NCI-H146 treated with DMSO at 0.1 percent for 48 hours (cell line): ENCODE data around the gene ISCA2.

Experiments used
- DNase-seq: peaks from one replicate; lab custom pipeline; 2025; ENCODE audit not compliant: unreplicated experiment; lab: John Stamatoyannopoulos, UW

ISCA2 gene

DNA sequence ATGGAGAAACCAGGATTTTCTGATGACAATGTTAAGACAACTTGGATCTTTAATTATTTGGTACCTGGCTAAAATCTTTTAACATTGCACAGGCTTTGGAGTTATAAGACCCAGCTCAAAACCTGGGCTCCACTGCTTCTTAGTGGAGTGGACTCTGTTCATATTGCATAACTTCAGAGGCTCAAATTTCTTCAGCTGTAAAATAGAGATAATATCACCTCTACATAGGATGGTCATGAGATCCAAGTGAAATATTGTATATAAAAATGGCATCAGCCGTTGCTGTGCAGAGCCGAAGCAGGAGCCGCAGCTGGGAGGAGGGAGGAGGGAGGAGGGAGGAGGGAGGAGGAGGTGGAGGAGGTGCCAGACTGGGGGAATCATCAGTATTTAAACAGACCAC is 11.0 kb upstream of the ISCA2 start:
- no peak for DNase-seq

DNA sequence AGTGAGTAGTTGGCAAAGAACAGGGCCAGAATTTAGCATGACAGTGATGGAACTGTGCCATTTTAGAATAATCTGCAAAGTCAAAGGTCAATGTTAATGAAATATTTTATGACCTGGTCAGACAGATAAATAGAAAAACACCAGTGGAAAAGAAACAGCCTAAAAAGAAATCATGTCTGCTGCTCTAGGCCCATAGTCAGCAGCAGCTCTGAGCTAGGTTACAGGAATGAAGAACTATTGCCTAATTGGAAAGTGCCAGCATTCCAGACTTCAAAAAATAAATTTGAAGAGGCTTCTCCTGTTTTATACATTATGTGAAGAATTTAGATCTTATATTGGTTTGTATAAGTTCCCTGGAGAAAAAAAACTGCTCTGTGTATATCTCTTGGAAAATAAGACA is 10.2 kb upstream of the ISCA2 start:
- no peak for DNase-seq

DNA sequence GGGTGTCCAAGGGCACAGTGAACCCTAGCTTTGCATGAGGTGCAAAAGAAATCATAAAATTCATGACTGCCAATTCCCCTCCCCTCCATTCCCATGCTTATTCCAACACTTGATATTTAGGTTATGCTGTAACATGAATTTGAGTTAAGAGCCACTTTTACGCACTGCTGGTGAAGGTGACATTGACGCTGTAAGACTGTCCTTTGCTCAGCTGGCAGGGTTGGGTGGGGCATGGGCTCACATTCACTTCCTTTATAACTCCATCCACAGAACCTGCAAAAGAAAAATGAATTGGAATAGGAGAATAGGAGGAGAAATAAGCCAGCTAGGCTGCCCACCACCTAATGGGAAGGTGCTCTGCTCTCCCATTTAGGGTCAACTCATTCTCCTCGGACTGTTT is 7.4 kb upstream of the ISCA2 start:
- no peak for DNase-seq

DNA sequence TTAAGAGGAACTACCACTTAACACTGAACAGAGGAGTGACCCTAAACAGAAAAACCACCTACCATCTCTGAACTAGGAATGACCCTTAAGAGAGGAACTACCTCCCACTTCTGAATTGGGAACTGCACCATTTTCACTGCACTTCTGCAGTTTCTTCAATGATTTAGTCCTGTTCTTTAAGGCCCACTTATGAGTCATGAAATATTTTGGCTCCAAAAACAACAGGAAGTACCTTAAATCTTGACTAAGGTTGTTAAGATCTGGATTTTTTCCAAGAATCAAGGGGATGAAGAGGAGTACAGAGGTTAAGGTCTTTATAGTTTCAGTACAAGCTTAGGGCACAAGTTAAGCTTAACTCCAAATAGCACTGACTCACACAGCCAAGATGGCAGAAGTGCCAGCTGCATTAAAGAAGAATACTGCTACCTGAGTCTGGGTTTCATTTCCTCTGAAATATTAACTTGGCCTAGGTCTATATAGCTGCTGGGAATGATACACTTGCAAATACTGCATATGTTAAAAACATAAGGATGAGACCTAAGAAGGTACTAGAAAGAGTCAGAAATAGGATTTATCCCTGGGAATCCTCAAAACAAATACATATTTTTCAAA is 4.7 kb upstream of the ISCA2 start:
- no peak for DNase-seq

DNA sequence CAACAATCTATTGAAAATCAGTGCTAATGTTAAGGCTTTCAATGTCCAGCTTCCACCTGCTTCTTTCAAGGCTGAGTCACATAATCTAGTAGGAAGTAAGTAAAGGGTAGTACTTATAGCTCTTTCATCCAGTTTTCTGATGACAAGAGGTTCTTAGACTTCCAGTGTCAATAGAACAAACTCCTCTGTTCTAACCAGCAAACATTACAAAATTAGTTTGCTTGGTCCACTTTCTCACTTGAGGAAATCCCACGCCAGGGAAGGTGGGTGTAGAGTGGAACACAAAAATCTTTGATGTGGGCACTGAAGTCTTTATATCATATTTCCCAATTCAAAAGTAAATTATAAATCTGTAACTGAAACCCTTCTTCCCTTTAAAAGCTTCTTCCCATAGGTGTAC is 3.1 kb upstream of the ISCA2 start:
- DNase-seq: no peak

DNA sequence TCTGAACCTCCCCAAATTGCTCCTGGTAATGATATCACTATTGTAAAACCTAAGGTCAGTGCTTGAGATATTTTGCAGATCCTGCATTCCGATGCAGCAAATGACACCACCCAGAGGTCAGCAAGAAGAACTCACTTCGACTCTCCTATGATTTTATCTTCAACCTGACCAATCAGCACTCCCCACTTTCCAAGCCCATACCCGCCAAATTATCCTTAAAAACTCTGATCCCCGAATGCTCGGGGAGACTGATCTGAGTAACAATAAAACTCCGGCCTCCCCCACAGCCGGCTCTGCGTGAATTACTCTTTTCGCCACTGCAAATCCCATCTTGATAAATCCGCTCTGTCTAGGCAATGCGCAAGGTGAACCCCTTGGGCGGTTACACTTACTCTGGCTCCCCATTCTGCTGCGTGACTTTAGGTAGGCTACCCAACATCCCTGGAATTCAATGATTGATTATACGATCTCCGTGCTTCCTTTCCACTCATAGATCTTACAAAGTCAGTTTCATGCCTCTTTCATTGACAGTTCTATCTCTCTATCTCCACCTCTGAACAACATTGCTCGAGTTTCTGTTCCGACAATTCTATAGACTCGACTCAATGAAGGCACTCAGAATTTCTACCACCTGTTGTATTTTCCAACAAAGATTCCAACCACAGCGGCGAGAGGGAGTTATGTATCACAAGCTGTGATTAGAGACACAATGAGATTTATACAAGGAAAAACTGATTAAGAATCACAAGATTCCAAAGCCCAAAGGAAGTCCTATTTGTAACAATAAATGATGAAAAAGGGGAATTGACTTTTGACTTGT is 1.4 kb upstream of the ISCA2 start:
- DNase-seq: no peak

DNA sequence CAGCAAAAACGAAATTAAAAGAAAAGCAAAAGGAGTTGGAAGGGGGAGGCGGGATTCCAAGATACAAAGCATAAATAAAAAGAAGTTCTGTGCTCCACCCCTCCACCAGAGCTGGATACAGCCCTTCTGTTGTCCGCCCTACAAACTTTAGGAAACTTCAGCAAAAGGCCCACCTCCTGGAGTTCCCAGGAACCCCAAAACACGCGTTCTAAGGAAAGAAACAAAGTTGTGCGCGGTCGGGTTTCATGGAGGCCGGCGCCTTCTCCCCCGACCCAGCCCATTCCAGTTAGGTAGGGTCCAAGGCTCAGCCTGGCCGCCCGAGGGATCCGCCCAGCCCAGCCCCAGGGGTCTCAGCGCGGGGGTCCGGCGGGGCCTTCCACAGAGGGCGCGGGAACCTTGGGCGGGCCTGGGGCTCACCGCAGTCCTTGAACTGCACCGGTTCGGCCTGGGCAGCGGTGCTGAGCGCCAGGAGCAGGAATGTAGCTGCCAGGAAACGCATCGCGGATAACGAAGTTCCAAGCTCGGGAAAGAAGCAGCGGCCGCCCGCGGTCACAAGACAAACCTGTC is 706 bp upstream of the ISCA2 start, which contains the start of gene NPC2:
Gene NPC2, minus strand, starts transcription at position 530 of the 567 bp plus-strand sequence. Its CDS starts 31 bp downstream, at position 499.
- DNase-seq: no peak

DNA sequence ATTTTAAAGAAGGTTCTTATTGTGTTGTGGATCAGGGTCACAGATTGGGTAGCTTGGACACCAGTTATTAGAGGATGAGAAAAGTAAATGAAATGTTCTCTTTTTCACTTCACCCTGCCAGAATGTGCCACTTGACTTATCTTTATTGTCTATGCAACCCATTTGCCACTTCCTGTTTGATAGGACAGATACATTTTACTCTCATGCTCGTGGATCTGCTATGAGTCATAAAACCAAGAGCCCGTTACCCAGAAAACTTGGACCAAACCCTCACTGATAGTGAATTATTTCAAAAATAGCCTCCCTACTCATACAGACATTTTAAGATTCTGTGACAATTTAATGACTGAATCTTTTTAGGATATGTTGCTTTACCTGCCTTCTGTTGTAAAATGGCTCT is 1.8 kb downstream of the ISCA2 start:
- no peak for DNase-seq

DNA sequence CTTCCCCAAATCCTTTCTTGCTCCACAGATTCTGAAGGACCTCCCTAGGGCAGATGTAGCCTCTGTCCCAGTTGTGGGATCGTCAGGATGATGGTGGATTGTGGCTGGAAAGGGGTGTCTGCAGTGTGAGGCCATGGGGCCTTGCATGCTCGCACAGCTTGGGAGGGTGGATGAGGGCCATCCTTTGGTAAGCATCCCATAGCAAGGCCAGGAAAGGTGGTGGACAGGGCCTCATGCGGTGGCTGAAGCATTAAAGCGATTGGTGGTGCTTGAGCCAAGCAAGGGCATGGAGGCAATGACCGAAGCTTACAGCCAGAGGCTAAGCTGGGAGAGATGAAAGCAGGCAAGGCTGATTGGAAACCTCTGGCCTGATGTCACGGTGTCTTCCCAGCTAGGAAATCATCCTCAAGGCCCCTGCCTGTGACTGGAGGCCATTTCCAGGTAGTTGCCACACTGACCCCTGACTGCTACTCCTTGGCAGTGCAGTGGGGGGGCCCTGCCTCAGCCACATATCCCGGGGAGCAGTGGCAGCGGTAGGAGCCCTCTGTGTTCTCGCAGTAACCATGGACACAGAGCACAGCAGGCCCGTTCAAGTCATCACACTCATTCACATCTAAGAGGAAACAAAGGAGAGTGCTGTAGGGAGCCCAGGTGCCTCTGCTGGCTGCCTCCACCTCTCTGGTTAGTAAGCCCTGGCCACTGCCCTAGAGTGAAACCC is 7.0 kb downstream of the ISCA2 start:
- DNase-seq: no peak

DNA sequence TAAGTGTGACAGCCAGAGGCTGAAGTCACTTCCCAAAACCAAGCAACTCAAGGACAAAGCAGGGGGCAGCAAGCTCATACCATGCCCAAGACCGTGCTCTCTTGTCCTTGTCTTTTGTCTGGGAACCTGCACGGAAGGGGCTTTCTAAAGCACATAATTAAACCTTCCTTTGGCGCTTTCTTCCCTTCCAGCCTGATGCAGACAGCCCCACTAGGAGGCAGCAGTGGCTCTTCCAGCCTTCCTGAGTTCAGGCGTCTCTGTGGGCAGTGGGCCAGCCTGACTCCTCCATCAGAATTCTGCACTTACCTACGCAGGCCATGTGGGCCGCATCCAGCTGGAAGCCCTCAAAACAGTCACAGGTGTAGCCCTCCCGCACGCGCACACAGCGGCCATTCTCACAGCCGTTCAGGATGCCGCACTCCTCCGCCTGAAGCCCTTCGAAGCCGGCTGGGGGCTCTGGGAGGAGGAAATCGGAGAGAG is 7.6 kb downstream of the ISCA2 start:
- DNase-seq: peak; percentile 38

DNA sequence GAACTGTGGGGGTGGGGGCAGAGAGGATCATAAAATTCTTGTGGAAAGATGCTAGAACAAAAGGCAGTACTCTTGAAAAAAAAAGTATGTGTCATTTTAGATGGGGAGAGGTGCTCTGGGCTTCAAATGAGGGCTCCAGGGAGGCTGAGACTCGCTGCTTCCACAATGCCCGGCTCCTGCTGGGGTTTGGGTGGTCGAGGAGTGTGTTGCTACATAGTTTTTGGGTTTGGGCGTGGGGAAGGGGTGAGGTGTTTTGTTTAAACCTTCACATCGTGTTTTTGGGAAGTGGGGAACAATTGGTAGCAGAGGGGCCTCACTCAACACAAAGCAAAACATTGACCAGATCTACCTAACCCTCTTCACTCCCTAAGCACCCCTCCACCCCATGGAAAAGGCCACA is 8.1 kb downstream of the ISCA2 start:
- DNase-seq: no peak

DNA sequence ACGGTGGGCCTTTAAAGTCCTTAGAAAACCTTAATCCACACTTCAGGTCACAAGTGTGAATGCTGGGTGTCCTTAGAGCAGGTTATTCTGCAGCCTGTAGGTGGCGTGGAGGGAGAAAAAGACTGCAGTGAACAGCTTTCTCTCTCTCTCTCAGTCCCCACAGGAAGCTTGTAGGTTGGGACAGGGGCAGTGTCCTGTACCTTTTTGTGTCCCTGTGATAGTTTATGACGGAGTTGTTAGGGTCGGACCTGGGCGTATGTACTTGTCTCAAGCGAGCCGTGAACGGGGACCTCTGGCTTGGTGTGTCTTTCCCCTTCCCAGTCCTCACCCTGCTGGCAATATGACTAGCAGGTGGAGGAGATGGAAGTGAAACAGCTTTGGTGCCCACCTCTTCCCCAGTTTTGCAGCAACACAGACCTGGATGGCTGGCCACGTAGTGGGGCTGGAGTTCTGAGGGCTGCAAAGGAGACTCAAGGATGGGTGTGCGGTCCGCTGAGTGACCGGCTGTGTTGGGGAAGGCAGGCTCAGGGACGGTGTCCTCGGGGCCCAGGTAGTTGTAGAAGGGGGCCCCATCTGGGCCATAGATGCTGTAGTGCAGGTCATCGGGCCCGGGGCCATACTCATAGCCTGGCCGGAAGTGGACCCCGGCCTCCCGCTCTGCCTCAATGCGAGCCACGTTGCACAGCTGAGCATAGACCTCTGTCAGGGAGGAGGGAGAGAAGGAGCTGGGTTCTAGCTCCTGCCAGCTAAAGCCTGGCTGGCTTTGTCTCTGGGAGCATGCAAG is 8.9 kb downstream of the ISCA2 start:
- no peak for DNase-seq

DNA sequence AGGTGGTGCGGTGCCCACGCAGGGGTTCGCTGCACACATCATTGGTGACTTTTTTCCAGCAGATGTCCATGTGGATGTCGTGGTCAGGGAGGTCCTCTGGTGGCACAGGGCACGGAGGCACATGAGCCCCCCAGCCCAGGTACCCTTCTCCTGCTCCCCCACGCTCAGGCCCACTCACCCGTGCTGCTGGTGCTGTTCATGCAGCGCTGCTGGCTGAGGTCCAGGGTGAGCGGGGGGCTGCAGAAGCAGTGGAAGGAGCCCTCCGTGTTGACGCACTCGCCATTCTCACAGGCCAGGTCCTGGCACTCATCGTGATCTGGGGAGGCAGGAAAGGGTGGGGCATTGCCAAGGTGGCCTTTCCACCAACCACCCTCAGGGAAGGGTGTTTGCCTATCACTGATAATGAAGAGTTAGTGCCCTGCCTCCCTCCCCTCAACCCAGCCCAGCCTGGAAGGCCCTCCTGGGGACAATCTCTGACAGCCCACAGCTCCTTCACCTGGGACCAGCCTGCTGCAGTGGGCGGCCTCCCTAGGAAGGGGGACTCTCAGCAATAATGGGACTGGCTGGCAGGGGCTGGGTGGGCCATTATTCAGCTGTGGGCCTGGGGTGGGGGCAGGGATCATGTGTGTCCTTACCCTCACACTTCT is 9.8 kb downstream of the ISCA2 start:
- no peak for DNase-seq

DNA sequence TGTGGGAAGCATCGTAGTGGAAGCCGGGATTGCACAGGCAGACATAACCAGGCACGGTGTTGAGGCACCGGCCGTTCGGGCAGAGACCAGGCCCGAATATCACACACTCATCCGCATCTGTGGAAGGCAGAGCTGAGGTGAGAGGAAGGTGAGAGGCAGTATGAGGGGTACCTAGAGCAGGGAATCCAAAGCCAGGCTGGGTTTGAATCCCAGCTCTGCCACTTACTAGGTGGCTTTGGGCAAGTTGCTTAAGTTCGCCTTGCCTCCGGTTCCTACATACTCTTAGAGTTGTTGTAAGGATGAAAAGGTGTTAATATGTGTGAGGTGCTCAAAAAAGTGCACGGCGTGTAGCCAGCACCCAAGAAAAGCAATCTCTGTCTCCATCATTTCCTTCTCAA is 10.4 kb downstream of the ISCA2 start:
- DNase-seq: no peak

DNA sequence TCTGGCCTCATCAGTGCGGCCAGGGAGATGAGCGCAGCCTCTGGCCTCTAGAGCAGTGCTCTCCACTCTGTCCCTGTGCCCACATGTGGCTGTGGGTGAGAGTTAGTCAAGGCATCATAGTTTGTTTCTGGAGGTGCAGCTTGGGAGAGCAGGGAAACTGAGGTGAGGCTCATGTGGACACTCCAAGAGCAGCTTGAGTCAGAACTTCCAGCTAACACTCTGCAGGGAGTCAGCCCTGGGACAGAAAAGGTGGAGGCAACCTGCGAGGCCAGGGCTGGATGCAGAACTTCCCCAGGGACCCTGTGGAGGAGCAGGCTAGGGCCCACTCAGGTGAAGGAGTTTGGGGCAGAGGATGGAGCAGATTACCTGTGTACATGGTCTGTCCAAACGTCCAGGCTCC is 10.8 kb downstream of the ISCA2 start:
- no peak for DNase-seq

DNA sequence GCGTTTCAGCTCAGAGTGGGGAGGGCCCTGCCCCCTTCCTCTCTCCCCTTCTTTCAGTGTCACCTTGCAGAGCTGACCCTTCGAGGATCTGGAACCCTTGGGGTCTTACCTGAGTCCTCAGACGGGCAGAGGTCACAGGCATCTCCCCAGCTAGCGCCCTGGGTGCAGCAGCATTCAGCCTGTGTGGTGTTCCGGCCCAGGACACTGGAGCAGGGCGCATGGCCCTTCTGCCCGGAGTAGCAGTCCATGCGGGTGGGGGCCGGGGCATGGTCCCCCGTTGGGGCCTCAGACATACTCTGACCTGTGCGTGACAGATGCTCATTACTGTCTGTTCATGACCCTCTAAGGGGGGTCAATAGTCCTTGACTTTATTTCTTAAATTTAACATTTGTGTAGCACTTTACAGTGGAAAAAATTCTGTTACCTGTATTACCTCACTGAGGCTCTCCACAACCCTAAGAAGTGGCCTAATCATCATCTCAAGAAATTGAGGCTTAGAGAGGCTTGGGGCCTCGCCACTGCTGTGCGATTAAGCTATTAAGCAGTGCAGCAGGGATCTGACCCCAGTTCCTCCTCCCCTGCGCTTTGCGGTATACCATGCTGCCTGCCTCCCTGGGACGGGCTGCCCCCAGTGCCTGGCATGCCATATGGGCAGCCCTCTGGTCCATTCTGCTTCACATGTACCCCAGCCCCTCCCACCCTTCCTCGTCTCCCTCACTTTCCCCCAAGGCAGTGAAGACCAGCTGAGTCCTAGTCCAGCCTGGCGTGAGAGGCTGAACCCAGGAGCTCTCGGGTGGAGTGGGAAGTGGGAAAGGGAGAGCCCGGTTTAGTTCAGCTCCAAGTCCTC is 11.5 kb downstream of the ISCA2 start:
- no peak for DNase-seq

DNA sequence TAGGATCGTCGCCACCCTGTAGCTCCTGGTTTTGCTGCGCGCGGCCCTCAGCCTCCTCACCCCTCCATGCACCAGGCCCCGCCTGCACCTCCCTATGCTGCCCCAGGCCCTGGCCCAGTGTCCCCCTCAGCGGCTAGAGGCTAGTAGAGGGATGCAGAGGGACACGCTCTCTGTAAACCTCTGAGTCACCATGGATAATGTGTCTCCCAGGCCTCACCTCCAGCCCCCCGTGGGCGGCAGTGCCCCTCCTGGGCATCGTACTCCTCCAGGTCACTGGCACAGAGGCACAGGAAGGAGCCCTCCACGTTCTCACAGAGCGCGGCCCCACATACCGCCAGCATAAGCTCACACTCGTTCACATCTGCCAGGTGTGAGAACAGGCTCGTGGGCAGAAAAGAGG is 12.3 kb downstream of the ISCA2 start:
- DNase-seq: no peak

DNA sequence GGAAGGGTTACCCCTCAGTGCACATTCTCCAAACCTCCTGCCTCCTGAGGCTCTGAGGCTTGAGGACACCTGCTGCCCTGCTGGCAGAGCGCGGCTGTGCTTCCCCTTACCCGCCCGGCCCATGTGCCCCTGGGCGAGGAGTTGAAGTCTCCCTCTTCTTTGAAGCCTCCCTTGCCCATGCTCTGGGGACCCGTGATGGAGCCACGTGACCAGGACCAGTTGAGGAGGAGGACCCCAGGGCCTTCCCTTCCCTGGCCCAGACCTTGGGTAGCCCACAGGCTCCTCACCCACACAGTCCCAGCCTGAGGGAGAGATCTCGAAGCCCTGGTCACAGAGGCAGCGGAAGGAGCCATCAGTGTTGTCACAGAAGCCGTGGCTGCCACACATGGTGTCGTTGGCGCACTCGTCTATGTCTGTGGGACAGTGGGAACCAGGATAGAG is 12.9 kb downstream of the ISCA2 start:
- DNase-seq: no peak

DNA sequence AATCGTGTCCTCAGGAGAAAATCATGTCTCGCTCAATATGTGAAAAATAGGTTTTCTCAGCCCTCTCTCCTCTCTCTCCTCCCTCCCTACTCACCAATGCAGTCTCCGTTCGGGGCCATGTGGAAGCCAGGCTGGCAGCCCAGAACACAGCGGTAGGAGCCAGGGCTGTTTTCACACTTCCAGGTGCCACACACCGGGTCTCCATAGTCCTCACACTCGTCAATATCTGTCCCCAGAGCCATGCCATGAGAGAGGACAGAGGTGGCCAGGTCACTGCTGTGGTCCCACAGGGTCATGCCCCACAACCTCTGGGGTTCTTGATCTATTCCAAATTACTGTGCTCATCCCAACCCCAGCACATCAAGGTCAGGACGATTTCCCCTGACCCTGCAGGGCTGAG is 13.5 kb downstream of the ISCA2 start:
- no peak for DNase-seq
